CD4-positive, alpha-beta T cell treated with Interleukin-2 at 100 ng/mL for 4 hours (primary cell): ENCODE measurements around the gene ST14.
"Not testable (repeated sequence)": the region's sequence is repeated elsewhere in the genome, so short reads cannot be mapped to it uniquely, and the experiment has no call there.

Experiments used
- DNase-seq: peaks from one replicate; pipeline ENCODE4 v3.0.0-alpha.2; 2020; ENCODE audit warnings: low spot score

ST14 gene

GRCh38 chr11:130189492-130190210 lies 30.1 kb downstream of the ST14 start:
- DNase-seq, result no peak

DNA sequence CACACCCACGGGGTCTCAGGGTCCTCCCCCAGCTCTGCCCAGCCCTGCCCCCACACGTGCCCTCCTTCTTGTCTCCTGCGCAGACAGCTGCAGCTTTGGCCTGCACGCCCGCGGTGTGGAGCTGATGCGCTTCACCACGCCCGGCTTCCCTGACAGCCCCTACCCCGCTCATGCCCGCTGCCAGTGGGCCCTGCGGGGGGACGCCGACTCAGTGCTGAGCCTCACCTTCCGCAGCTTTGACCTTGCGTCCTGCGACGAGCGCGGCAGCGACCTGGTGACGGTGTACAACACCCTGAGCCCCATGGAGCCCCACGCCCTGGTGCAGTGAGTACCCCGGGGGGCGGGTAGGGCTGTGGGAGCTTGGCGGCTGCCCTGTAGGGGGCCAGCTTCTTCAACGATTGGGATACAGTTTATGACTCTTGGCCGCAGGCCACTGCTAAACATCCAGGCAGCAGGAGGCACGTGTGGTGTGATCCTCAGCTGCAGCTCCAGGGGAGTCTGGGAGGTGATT lies 30.8 kb downstream of the ST14 start:
- DNase-seq, result no peak

- no peak for DNase-seq
Observed at GRCh38 chr11:130191896-130192295, 32.3 kb downstream of the ST14 start.

- no peak for DNase-seq
Observed at GRCh38 chr11:130192845-130193267, 33.3 kb downstream of the ST14 start.

GRCh38 chr11:130193551-130193950 lies 34.0 kb downstream of the ST14 start:
- not testable (repeated sequence) for DNase-seq

- DNase-seq, result no peak
Observed at GRCh38 chr11:130194241-130195023, 34.9 kb downstream of the ST14 start.

GRCh38 chr11:130197386-130198035 lies 37.9 kb downstream of the ST14 start:
- DNase-seq, result no peak

DNA sequence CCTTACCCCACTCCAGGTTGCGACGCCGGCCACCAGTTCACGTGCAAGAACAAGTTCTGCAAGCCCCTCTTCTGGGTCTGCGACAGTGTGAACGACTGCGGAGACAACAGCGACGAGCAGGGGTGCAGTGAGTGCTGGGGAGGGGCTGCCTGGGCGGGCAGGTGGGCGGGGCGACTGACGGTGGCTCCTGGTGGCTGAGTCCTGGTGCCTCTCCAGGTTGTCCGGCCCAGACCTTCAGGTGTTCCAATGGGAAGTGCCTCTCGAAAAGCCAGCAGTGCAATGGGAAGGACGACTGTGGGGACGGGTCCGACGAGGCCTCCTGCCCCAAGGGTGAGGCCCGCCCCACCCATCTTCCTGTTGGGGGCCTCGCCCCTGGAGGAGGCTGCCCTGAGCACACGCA lies 38.7 kb downstream of the ST14 start:
- no peak for DNase-seq

DNA sequence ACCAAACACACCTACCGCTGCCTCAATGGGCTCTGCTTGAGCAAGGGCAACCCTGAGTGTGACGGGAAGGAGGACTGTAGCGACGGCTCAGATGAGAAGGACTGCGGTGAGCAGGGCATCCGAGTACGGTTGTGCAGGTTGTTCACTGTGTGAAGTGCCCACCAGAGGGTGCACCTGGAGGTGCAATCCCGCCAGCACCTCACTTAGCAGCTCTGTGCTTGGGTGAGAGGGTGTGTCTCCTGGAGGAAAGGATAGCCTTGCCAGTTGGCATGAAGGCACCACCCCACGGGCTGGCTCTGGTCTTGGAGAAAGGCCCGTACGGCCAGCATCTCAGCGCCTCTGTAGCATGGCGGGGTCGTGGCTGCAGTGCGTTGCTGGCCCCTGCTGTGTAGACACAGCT lies 39.4 kb downstream of the ST14 start:
- no peak for DNase-seq

- DNase-seq, result no peak
Observed at GRCh38 chr11:130199792-130200191, 40.2 kb downstream of the ST14 start.

GRCh38 chr11:130201026-130201425 lies 41.4 kb downstream of the ST14 start:
- DNase-seq, result no peak

DNA sequence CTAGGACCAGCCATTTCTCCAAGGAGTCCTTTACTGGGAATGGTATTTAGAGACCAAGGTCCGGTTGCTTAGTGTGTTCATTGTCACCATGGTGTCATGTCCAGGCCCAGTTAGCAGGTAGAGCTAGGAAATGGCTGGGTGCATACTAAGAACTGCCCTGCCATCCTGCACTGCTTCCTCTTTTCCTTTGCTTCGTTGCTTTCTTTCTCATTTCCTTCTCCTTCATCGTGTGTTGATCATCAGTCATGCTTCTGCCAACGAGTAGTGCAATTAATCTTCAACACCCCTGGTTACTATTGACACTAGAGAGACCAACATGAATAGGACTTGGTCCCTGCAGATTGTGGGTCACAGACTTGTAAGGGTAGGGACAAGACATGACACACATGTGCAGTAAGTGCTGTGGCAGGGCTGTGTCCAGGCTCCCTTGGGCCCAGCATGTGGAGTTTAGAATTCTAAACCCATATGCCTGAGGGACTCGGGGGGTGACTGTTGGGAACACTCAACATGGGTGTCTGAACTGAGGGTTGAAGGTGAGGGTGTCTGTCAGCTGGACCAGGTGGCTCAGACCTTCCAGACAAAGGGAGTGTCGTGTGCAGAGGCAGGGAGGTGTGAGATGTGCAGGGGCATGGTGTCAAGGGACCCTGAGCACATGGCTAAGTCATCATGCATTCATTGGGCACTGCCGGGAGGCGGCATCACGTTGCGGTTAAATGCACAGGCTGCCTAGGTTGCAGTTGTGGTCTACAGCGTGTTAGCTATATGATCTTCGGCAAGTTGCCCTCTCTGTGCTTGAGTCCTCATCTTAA lies 42.6 kb downstream of the ST14 start:
- DNase-seq, result no peak

- no peak for DNase-seq
Observed at GRCh38 chr11:130202818-130203689, 43.5 kb downstream of the ST14 start.

GRCh38 chr11:130203766-130204702 lies 44.5 kb downstream of the ST14 start:
- no peak for DNase-seq

GRCh38 chr11:130204703-130205095 lies 45.1 kb downstream of the ST14 start:
- DNase-seq, result no peak

DNA sequence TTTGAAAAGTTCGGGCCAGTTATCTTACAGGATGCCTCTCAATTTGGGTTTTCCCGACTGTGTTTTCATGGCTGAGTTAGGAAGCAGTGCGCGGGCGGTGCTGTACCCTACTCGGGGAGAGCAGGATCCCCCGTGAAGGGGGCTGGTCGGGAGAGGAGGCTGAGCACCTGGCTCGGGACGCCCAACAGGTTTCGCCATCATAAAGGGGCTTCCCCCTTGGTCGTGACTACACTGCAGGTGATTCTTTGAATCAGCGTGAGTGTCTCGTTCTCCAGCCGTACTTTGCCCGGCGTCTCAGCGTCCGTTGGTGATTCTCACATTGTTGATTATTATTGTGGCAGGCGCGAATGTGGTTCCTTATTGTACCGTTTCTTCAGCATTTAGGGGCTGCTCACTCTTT lies 46.6 kb downstream of the ST14 start:
- no peak for DNase-seq

DNA sequence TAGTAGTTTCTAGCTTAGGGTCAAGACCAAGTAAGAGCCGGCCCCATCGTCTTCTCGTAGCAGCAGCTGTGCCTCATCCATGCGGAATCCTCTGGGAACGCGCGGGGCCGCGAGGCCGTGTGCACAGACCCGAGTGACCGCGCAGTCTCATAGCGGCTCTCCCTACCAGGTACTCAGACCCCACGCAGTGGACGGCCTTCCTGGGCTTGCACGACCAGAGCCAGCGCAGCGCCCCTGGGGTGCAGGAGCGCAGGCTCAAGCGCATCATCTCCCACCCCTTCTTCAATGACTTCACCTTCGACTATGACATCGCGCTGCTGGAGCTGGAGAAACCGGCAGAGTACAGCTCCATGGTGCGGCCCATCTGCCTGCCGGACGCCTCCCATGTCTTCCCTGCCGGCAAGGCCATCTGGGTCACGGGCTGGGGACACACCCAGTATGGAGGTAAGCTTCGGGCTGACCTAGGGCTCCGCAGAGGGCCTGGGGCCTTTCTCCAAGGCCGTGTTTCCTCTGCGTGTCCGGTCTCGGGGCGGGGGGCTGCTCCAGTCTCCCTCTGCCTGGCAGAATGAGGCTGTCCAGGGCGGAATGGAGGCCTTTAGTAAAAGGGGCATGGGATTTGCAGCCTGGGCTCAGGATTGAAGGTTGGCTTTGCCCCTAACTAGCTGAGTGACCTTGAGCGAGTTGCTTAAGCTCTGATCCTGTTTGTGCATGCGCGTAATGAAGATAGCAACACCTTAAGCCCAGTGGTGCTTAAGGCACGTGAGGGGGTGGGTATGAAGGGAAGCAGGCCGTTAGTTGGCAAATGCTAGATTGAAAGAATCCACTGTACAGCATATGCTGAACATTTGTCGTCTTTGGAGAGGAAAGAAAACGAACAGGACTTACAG lies 48.9 kb downstream of the ST14 start:
- no peak for DNase-seq

GRCh38 chr11:130209128-130209932 lies 49.7 kb downstream of the ST14 start:
- DNase-seq, result no peak
